ENCODE data around the gene AREL1. TPM values are rescaled to one million over a fixed set of nuclear protein-coding genes. Genes with fewer than 3 reads are reported as not detected.

AREL1 gene
- total RNA-seq, 1 donor from 2014 or later, result 51.5 TPM

DNA sequence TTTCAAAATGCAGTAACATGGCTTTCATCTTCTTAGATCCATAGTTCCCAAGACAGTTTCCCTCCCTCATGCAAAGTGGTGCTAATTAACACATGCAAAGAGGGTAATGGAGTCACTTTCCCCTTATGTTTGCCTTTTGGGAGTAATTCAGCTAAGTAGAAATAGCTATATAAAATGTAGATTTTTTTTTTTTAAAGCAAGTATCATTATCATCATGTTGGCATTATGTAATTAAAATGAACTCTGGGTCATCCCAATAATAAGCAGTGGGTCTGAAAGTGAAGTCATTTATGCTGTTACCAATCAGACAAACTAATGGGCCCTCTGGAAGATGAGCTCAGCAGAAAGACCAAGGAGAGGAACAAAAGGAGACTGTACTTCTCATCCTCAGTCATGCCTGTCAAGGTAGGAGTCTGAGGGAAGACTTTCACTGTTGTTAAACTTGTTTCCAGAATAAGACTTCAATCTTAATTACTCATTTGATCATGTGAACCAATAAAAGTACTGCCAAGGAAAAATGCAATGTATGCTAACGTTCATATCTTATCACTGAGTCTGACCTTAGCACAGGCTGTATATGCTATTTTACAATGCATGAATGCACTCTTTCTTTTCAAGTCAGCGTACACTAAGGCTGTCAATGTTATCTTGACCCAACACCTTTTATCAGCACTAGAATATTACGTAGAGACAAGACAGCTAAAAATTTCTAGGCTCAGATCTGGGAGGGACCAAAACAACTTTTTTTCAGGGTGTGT is 26.8 kb downstream of the AREL1 start:
- H3K9me3 Mint-ChIP-seq, result no peaks in the 10 kb centered on the region
- DNase-seq (ENCODE audit: low read depth, low spot score), result no peak
- H3K27me3 Mint-ChIP-seq (ENCODE audit: low read depth), result no peaks in the 10 kb centered on the region
- H3K36me3 Mint-ChIP-seq (ENCODE audit: low read depth), result peaks cover 9% of the 10 kb centered on the region
- H3K27ac Mint-ChIP-seq (ENCODE audit: unreplicated experiment), result no peak overlapping the region
- TF ChIP-seq, protein P1, sequence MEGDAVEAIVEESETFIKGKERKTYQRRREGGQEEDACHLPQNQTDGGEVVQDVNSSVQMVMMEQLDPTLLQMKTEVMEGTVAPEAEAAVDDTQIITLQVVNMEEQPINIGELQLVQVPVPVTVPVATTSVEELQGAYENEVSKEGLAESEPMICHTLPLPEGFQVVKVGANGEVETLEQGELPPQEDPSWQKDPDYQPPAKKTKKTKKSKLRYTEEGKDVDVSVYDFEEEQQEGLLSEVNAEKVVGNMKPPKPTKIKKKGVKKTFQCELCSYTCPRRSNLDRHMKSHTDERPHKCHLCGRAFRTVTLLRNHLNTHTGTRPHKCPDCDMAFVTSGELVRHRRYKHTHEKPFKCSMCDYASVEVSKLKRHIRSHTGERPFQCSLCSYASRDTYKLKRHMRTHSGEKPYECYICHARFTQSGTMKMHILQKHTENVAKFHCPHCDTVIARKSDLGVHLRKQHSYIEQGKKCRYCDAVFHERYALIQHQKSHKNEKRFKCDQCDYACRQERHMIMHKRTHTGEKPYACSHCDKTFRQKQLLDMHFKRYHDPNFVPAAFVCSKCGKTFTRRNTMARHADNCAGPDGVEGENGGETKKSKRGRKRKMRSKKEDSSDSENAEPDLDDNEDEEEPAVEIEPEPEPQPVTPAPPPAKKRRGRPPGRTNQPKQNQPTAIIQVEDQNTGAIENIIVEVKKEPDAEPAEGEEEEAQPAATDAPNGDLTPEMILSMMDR (conservative IDR thresholded peaks at IDR 0.05), result no peak
- peaks cover 21% of the 10 kb centered on the region for H3K4me1 Mint-ChIP-seq
- no peak overlapping the region for H3K4me3 Mint-ChIP-seq

- TF ChIP-seq, protein P1 (conservative IDR thresholded peaks at IDR 0.05), result no peak
- Mint-ChIP-seq H3K27me3 (ENCODE audit: low read depth) (no peaks in the 10 kb centered on the region), H3K9me3 (no peaks in the 10 kb centered on the region), H3K4me3 (no peak overlapping the region), H3K4me1 (peaks cover 21% of the 10 kb centered on the region), H3K27ac (ENCODE audit: unreplicated experiment) (no peak overlapping the region), H3K36me3 (ENCODE audit: low read depth) (peaks cover 9% of the 10 kb centered on the region)
- no peak for DNase-seq (ENCODE audit: low read depth, low spot score)
Measured at GRCh38 chr14:74685056-74685455, 27.8 kb downstream of the AREL1 start.

DNA sequence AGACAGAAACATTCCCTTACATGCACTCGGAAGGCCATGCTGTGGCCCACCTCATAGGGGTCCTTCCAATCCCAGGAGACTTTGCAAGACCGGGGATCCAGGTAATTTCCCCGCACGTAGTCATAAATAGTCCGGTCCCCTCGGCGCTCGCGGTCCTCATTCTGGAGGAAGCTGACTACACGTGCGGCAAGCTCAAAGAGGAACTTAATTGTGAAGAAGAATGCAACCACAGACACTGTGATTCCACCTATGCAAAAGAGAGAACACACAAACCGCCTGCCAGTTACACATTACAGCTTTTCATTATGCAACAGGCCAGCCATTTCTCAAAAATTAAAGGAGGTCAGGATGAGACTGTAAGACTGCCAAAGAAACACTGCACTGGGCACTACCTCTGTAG is 28.4 kb downstream of the AREL1 start:
- no peak for DNase-seq (ENCODE audit: low read depth, low spot score)
- TF ChIP-seq, protein P1 (conservative IDR thresholded peaks at IDR 0.05), result no peak
- Mint-ChIP-seq H3K9me3 (no peaks in the 10 kb centered on the region), H3K27ac (ENCODE audit: unreplicated experiment) (no peak overlapping the region), H3K4me1 (peaks cover 21% of the 10 kb centered on the region), H3K36me3 (ENCODE audit: low read depth) (peaks cover 9% of the 10 kb centered on the region), H3K27me3 (ENCODE audit: low read depth) (no peaks in the 10 kb centered on the region), H3K4me3 (no peak overlapping the region)

- Mint-ChIP-seq H3K4me1 (peaks cover 21% of the 10 kb centered on the region), H3K4me3 (no peak overlapping the region), H3K36me3 (ENCODE audit: low read depth) (peaks cover 9% of the 10 kb centered on the region), H3K27me3 (ENCODE audit: low read depth) (no peaks in the 10 kb centered on the region), H3K27ac (ENCODE audit: unreplicated experiment) (no peak overlapping the region), H3K9me3 (no peaks in the 10 kb centered on the region)
- TF ChIP-seq, protein P1 (conservative IDR thresholded peaks at IDR 0.05), result no peak
- DNase-seq (ENCODE audit: low read depth, low spot score), result no peak
Measured at GRCh38 chr14:74683406-74683805, 29.5 kb downstream of the AREL1 start.

DNA sequence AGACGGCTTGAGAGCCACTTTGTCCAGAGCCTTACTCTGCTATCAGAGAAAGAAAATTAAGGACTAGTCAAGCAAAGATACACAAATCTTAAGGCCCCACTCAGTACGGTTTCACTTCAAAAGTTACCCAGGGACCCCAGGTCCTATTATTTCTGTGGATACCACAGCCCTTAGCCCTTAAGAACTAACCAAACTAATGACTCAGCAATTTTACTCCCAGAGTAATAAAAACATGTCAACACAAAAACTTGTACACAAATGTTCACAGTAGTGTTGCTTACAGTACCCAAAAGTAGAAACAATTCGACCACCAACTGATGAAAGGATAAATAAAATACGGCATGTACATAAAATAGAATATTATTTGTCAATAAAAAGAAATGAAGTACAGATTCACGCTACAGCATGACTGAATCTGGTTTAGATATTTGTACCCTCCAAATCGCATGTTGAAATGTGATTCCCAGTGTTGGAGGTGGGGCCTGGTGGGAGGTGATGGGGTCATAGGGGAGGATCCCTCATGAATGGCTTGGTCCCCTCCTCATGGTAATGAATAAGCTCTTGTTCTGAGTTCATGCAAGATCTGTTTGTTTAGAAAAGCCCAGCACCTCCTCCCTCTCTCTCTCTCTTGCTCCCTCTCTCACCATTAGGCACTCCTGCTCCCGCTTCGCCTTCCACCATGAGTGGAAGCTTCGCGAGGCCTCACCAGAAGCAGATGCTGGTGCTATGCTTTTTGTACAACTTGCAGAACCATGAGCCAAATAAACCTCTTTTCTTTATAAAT is 30.5 kb downstream of the AREL1 start:
- Mint-ChIP-seq H3K27ac (ENCODE audit: unreplicated experiment) (peak overlapping the region; percentile 93), H3K4me1 (peaks cover 21% of the 10 kb centered on the region), H3K27me3 (ENCODE audit: low read depth) (no peaks in the 10 kb centered on the region), H3K4me3 (peak overlapping the region; percentile 21), H3K9me3 (no peaks in the 10 kb centered on the region), H3K36me3 (ENCODE audit: low read depth) (peaks cover 9% of the 10 kb centered on the region)
- TF ChIP-seq, protein P1 (conservative IDR thresholded peaks at IDR 0.05), result no peak
- DNase-seq (ENCODE audit: low read depth, low spot score), result peak; percentile 19

Measured in neural crest cell (in vitro differentiated cells).